Transverse colon (tissue), 4 donors: ENCODE measurements around the gene AAMP. TPM values are rescaled to one million over a fixed set of nuclear protein-coding genes. Genes with fewer than 3 reads are reported as not detected.

Experiments used
- DNase-seq: peaks from one replicate; pipeline ENCODE4 v3.0.0-alpha.2; 2019
- H3K27ac ChIP-seq, 4 donors: fragments of 200-600 bp; sonication (generic); 2 replicates each; pipeline ENCODE4 v1.5.1; 2016 to 2018; ENCODE audit warnings: inconsistent platforms in 4 of 4
- H3K27me3 ChIP-seq: fragments of 200-600 bp; sonication (generic); 2 replicates; pipeline ENCODE4 v1.5.1; 2017; ENCODE audit warnings: inconsistent platforms
- H3K36me3 ChIP-seq, 4 donors: fragments of 200-600 bp; sonication (generic); 2 replicates each; pipeline ENCODE4 v1.5.1; 2017 to 2019; ENCODE audit warnings: inconsistent platforms in 4 of 4
- H3K4me1 ChIP-seq, 4 donors: fragments of 200-600 bp; sonication (generic); 2 replicates each; pipeline ENCODE4 v1.5.1; 2017 to 2020; ENCODE audit warnings: inconsistent platforms in 4 of 4
- H3K4me3 ChIP-seq, 4 donors: fragments of 200-600 bp; sonication (generic); 1 replicate in 1 of 4; 2 replicates in 3 of 4; pipeline versions ENCODE4 v1.5.1 to v1.6.1; 2017 to 2019; ENCODE audit warnings: inconsistent platforms in 4 of 4
- H3K9me3 ChIP-seq, 2 donors: fragments of 200-600 bp; sonication (generic); 2 replicates each; pipeline ENCODE4 v1.5.1; 2017 to 2019; ENCODE audit warnings: inconsistent platforms in 2 of 2
- EP300 ChIP-seq: sonication (generic); formaldehyde crosslinking; IDR thresholded peaks from one replicate; pipeline ENCODE4 v1.6.1; 2017; ENCODE audit warnings: antibody characterized with exemption, low read depth
- POLR2A ChIP-seq: fragments of 450-650 bp; IDR thresholded peaks from one replicate; pipeline ENCODE4 v1.6.1; 2016; ENCODE audit warnings: antibody characterized with exemption, mild to moderate bottlenecking, moderate library complexity
- POLR2AphosphoS5 ChIP-seq, 3 donors: sonication (generic); formaldehyde crosslinking; IDR thresholded peaks; one replicate each; pipeline ENCODE4 v1.6.1; 2016; ENCODE audit warnings: antibody characterized with exemption in 3 of 3
- WGBS, 2 donors: methylation state at CpG; one replicate each; pipeline ENCODE4 v1.1.5; 2018; ENCODE audit warnings: low coverage in 1 of 2; 5-methylcytosine and 5-hydroxymethylcytosine counted together
- in situ Hi-C, 4 donors: fragments of 200-750 bp; cut with MboI; loops; one replicate each; pipeline versions ENCODE4 v1.15.0 to v1.15.1; 2017; ENCODE audit warnings: low sequenced_read_pairs in 3 of 4, low pct_ligation_motif_present in 1 of 4, low pct_unique_long_range_greater_than_20kb in 1 of 4
- intact Hi-C: fragments of 100-400 bp; cut with DNase I; formaldehyde crosslinking; loops from one replicate; pipeline ENCODE4 v1.15.1; 2023; ENCODE audit warnings: low total_unique reads
- total RNA-seq, 4 donors: library from RNA; depleted of rRNA; stranded (reverse); fragments of >200 nt; gene quantifications; one replicate each; pipeline ENCODE4 v1.1.0, GENCODE V29; 2016
- TF ChIP-seq, protein P1 (sequence below), 5 experiments: fragments of 200-600 bp in 3 of 5; fragments of 450-650 bp in 2 of 5; sonication (generic) in 3 of 5; IDR thresholded peaks; 1 replicate in 2 of 5; 2 replicates in 3 of 5; pipeline ENCODE4 v1.5.1; 2016 to 2017; ENCODE audit warnings: antibody characterized with exemption in 5 of 5, inconsistent platforms in 3 of 5, mild to moderate bottlenecking in 2 of 5, moderate library complexity in 1 of 5

Gene AAMP
- total RNA-seq, 4 donors from 2014 or later = 96.9 to 466 (median 174) TPM

DNA sequence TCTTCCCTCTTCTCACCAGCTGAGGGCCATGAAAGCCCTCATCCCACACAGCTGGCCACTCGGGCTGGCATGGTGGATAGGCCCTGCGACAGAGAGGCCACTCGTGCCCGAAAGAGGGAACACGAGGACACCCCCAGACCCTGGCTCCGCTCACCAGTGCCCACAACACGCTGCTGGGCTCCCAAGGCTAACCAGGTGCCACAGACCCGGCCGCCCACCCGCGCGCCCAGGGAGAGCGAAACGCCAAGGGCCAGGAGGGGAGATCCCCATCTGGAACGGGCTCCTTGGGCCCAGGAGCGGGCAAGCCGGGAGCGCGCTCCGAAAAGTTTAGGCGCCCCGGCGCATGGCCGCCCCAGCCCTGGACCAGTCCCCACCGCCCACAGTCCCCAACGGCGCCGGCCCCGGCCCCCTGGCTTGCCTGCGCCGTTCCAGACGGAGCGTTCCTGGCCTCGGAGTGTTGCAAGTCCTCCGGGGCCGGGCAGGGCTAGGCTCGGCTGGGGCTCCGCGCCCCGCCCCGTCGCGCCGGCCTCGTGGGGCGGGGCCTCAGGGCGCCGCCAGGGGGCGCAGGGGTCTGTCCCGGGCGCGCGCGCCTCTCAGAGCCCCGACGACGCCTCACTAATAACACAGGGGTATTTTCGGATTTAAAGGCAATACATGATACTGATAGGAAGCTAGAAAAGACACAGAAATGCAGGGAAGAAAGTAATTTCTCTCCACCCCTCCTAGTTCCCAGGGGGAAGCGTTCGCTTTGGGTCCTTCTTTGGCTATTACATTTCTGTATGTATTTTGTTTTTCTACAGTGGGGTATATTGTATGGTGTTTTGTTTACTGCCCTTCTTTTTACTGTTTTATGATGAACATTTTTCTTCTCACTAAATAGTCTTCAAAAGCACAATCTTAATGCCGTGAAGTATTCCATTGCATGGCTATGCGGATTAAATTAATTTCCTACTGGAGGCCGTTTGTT lies 22.4 kb upstream of the AAMP start, which contains the start of gene TMBIM1:
TMBIM1 (minus strand) TSS at position 456 of the 967 bp plus-strand sequence. CDS start 10,362 bp downstream, outside the sequence.
- peak within 1 kb of the TSS; percentile 96 to 98 (median 98) for H3K27ac ChIP-seq
- peak within 1 kb of the TSS; percentile 73 to 88 (median 79) for H3K4me3 ChIP-seq
- no peaks in the 10 kb centered on the region for H3K27me3 ChIP-seq
- 12 to 36% methylated on average over 6 to 45 of the region's 63 CpGs for WGBS, 2 donors
- intact Hi-C loops (no loop called here), in situ Hi-C loops (loop anchor here in 3 of 4 donors (10.0 to 25.0 kb wide), 2 partner anchors 95 to 102 kb away; partner anchors contain the start of genes CTDSP1 (in 3 of the 3) and SLC11A1 (in 2 of the 3))
- H3K9me3 ChIP-seq = no peaks in the 10 kb centered on the region
- peaks cover 42 to 72% (median 68%) of the 10 kb centered on the region in 4 donors for H3K4me1 ChIP-seq
- peak; percentile 84 for DNase-seq
- no peaks in the 10 kb centered on the region for H3K36me3 ChIP-seq
- peak; percentile 89 to 97 (median 95) for TF ChIP-seq POLR2AphosphoS5 (IDR thresholded peaks at IDR 0.05)
- peak; percentile 91 for TF ChIP-seq POLR2A
- no peak for TF ChIP-seq EP300
- TF ChIP-seq, protein P1, sequence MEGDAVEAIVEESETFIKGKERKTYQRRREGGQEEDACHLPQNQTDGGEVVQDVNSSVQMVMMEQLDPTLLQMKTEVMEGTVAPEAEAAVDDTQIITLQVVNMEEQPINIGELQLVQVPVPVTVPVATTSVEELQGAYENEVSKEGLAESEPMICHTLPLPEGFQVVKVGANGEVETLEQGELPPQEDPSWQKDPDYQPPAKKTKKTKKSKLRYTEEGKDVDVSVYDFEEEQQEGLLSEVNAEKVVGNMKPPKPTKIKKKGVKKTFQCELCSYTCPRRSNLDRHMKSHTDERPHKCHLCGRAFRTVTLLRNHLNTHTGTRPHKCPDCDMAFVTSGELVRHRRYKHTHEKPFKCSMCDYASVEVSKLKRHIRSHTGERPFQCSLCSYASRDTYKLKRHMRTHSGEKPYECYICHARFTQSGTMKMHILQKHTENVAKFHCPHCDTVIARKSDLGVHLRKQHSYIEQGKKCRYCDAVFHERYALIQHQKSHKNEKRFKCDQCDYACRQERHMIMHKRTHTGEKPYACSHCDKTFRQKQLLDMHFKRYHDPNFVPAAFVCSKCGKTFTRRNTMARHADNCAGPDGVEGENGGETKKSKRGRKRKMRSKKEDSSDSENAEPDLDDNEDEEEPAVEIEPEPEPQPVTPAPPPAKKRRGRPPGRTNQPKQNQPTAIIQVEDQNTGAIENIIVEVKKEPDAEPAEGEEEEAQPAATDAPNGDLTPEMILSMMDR (IDR thresholded peaks at IDR 0.05) = peak; percentile 55 to 94 (median 83)

DNA sequence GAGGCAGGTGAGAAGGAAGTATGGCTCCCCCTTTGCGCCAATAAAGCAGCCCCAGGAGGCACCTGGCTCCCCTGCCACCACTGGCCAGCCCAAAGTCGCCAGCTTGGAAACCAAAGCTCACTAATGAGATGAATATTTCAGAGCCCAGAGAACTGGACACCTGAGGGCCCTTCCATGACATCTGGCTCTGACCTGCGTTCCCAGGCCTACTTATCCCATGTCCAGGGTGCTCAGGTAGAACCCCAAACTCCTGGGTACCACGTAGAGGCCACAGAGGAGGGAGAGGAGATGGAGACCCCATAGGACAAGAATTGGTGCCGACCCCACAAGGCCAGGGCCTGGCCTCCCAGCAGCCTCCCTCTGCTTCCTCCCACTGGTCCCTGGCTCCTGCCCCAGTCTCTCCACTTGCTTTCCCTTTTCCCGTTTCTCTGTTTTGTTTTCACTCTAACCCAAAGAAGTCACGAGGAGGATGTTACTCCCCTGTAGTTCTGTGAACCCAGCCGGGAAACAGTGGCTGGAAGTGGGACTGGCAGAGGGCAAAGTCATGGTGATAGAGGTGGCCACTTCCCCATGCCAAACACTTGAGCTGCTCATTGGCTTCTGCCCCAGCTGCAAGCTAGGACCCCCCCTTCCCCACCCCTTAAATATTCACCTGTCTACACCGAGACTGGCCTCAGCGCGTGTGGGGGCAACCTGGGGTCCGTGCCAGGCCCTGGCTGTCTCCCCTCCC lies 21.5 kb upstream of the AAMP start:
- Histone ChIP-seq H3K4me3 (peak overlapping the region; percentile 73 to 88 (median 79)), H3K4me1 (peaks cover 46 to 81% (median 75%) of the 10 kb centered on the region in 4 donors), H3K27me3 (no peaks in the 10 kb centered on the region), H3K36me3 (no peaks in the 10 kb centered on the region), H3K27ac (peak overlapping the region; percentile 96 to 98 (median 98)), H3K9me3 (no peaks in the 10 kb centered on the region)
- peak in 1 of 3 donors; percentile 40 for TF ChIP-seq POLR2AphosphoS5 (IDR thresholded peaks at IDR 0.05)
- TF ChIP-seq EP300 = no peak
- TF ChIP-seq, protein P1 (IDR thresholded peaks at IDR 0.05) = no peak
- no peak for TF ChIP-seq POLR2A
- in situ Hi-C loops = loop anchor here in 3 of 4 donors (10.0 to 25.0 kb wide), 2 partner anchors 96 to 103 kb away; partner anchors contain the start of genes CTDSP1 (in 3 of the 3) and SLC11A1 (in 2 of the 3)
- intact Hi-C loops = no loop called here
- WGBS, 2 donors = 28% methylated on average over 12 of the region's 12 CpGs; no CpG with 5 or more reads in 1 of the 2 donors
- no peak for DNase-seq

DNA sequence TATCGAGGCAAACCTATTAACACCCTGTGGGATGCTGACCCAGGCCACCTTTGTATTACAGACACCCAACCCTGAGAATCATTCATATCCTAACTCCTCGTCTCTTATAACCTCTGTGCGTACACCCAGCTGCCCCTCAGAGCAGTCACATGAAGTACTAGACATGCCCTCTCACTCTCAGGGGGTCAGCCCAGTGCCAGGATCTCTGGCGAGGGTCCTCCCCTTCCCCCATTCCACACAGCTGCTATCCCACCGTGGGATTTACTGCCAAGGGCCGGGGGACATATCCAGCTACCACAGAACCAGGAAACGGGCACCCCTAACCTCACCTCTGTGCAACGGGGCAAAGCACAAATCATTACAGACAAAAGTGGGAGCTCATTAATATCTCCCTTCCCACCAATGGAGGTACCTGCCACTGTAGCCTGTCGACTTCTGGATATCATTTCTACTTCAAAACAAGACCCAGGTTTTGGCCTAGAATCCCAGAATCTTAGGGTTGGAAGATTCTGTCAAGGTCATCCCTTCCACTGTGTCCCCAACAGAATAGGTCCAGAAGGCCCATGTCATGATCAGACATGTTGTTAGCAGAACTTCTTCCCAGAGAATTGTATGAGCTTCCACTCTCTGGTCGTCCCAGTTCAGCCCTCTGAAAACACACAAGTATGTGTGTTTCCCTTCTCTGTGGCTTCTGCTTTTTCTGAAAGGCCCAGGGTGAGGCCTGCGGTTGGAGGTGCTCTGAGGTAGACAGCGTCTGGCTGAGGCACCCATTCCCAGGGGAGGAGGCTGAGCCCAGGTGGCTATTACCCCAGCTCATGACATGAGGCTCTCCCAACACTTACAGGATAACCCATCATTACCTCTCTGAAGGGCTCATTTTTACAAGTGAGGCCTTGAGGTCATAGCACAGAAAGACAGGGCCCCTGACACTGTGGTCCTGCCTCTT lies 20.7 kb upstream of the AAMP start:
- no peaks in the 10 kb centered on the region for H3K9me3 ChIP-seq
- intact Hi-C loops = no loop called here
- no peak for TF ChIP-seq POLR2A
- TF ChIP-seq, protein P1 (IDR thresholded peaks at IDR 0.05) = no peak
- no peak for TF ChIP-seq POLR2AphosphoS5 (IDR thresholded peaks at IDR 0.05)
- no peak for TF ChIP-seq EP300
- DNase-seq = peak; percentile 58
- WGBS, 2 donors = 33 to 50% methylated on average over 2 to 12 of the region's 12 CpGs
- no peaks in the 10 kb centered on the region for H3K27me3 ChIP-seq
- peak overlapping the region; percentile 73 to 88 (median 79) for H3K4me3 ChIP-seq
- H3K36me3 ChIP-seq = no peaks in the 10 kb centered on the region
- peak overlapping the region; percentile 96 to 98 (median 98) for H3K27ac ChIP-seq
- in situ Hi-C loops = loop anchor here in 3 of 4 donors (10.0 to 25.0 kb wide), 2 partner anchors 97 to 104 kb away; partner anchors contain the start of genes CTDSP1 (in 3 of the 3) and SLC11A1 (in 2 of the 3)
- H3K4me1 ChIP-seq = peaks cover 55 to 89% (median 84%) of the 10 kb centered on the region in 4 donors
